Kidney epithelial cell (primary cell): ENCODE measurements around the gene ARPP21. TPM values are rescaled to one million over a fixed set of nuclear protein-coding genes. Genes with fewer than 3 reads are reported as not detected.

Experiments used
- DNase-seq: peaks from one replicate; pipeline ENCODE4 v3.0.0-alpha.2; 2010; ENCODE audit warnings: low read depth
- H3K27me3 ChIP-seq: 2 replicates; pipeline ENCODE4 v1.6.0; 2011; ENCODE audit warnings: low read length; ENCODE audit not compliant: control insufficient read depth, insufficient read depth
- H3K36me3 ChIP-seq: 2 replicates; pipeline ENCODE4 v1.5.1; 2011; ENCODE audit warnings: low read length; ENCODE audit not compliant: control insufficient read depth, insufficient read depth
- H3K4me3 ChIP-seq: 2 replicates; pipeline ENCODE4 v1.5.1; 2011; ENCODE audit warnings: low read depth, mild to moderate bottlenecking, control low read depth, low read length
- total RNA-seq: library from RNA; depleted of rRNA; stranded (reverse); fragments of >200 nt; gene quantifications from 2 replicates; pipeline ENCODE4 v1.2.3, GENCODE V29; 2015
- TF ChIP-seq, protein P1 (sequence below): IDR thresholded peaks from 2 replicates; pipeline ENCODE4 v1.5.1; 2011; ENCODE audit warnings: mild to moderate bottlenecking, moderate library complexity, low read length, control low read depth, inconsistent platforms; ENCODE audit not compliant: insufficient read depth, poor library complexity, severe bottlenecking

ARPP21 gene
- total RNA-seq, 1 donor from 2014 or later = 0.71 TPM

DNA sequence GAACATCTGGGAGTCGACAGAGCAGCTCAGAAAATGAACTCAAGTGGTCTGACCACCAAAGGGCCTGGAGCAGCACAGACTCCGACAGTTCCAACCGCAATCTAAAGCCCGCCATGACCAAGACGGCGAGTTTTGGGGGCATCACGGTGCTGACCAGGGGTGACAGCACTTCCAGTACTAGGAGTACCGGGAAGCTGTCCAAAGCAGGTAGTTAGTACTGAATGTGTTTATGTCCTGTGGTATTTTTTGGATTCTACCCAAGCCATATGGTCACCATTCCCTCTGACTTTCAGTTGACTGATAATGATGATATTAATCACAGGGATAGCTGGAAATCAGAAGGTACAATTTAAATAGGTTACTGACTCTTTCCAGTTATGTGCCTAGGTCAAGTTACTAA is 82.3 kb downstream of the ARPP21 start:
- no peaks in the 10 kb centered on the region for H3K27me3 ChIP-seq
- TF ChIP-seq, protein P1, sequence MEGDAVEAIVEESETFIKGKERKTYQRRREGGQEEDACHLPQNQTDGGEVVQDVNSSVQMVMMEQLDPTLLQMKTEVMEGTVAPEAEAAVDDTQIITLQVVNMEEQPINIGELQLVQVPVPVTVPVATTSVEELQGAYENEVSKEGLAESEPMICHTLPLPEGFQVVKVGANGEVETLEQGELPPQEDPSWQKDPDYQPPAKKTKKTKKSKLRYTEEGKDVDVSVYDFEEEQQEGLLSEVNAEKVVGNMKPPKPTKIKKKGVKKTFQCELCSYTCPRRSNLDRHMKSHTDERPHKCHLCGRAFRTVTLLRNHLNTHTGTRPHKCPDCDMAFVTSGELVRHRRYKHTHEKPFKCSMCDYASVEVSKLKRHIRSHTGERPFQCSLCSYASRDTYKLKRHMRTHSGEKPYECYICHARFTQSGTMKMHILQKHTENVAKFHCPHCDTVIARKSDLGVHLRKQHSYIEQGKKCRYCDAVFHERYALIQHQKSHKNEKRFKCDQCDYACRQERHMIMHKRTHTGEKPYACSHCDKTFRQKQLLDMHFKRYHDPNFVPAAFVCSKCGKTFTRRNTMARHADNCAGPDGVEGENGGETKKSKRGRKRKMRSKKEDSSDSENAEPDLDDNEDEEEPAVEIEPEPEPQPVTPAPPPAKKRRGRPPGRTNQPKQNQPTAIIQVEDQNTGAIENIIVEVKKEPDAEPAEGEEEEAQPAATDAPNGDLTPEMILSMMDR = no peak
- H3K36me3 ChIP-seq = no peaks in the 10 kb centered on the region
- H3K4me3 ChIP-seq = no peak overlapping the region
- DNase-seq = no peak

DNA sequence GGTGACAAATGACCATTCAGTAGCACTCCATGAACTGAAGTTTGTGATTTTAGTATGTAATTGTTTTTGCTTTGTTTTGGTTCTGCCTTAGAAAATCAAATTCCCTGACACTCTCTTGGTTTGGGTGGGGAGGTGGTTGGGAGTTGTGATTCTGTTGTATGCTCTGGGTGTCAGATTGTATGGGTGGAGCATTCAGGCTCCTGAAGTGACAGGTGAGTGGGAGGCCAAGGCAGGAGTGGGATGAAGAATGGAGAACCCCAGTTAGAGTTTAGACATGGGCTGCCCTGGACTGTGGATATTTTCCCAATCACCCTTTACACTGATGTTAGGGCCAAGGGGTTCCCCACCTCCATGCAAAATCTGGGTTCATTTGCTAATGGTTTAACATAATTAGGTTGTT is 83.6 kb downstream of the ARPP21 start:
- no peaks in the 10 kb centered on the region for H3K36me3 ChIP-seq
- H3K27me3 ChIP-seq = no peaks in the 10 kb centered on the region
- no peak for DNase-seq
- no peak overlapping the region for H3K4me3 ChIP-seq
- TF ChIP-seq, protein P1 = no peak

DNA sequence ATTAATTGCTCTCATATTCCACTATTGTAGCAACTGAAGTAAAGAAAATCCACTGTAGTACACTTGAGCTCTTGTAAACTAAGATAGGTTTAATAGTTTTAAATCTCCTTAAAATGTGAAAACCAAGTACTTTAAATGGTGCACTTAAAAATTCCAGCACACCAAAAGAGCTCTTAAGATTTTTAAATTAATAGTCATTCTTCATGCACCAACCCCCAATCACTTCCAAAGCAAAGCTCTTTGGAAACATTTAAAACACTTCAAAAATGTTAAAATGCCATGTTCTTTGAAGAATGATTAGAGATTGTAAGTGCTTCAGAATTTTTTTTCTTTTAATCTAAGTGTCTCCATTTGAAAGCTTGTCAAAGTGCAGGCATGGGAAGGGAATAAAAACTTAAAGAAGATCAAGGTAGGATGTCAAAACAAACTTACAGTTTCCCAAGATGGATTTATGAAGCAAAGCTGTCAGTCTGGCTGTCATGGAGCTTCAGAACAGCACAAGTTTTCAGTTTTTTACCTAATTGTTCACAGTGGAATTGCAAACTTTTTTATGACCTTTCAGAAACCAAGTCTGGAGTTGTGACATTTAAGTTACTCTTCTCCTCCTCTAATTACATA is 84.3 kb downstream of the ARPP21 start:
- no peak for DNase-seq
- TF ChIP-seq, protein P1 = no peak
- Histone ChIP-seq H3K36me3 (no peaks in the 10 kb centered on the region), H3K4me3 (no peak overlapping the region), H3K27me3 (no peaks in the 10 kb centered on the region)

DNA sequence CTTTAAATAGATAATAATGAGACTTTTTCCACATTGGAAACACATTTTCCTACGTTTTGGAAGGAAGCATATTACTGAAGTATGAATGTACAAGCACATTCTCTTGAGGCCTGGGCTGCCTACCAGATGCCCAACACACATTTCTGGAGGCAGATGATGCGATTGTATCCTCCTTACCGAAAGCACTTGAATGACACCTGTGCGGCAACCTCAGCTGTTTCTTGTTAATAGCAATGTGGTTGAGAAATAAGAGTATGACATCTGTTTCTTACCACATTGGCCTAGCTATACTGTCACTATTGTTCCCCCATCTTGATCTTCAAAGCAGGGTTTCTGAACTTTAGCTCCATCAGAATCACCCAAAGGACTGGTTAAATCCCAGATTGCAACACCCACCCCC is 84.8 kb downstream of the ARPP21 start:
- TF ChIP-seq, protein P1 = no peak

DNA sequence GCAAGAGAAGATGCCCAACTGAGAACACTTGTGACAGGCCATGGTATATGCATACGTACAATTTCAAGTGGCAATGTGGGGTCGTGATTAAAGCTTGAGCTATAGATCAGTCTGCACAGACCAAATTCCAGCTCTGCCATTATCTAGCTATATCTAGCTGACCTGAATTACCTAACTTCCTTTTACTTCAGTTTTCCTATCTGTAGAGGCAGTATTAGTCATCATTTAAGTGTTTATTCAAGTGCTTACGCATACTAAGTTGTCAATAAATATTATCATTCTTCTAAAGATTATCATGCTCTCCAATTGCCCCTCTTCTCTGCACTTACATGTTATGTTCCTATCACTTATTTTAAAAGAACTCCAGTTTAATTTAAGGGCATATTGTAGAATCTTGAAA is 87.9 kb downstream of the ARPP21 start:
- TF ChIP-seq, protein P1 = no peak
- no peaks in the 10 kb centered on the region for H3K27me3 ChIP-seq
- no peaks in the 10 kb centered on the region for H3K36me3 ChIP-seq
- no peak for DNase-seq
- H3K4me3 ChIP-seq = no peak overlapping the region

More for the DNA sequence above, 84.8 kb downstream of the ARPP21 start:
- no peaks in the 10 kb centered on the region for H3K36me3 ChIP-seq
- no peak for DNase-seq
- no peak overlapping the region for H3K4me3 ChIP-seq
- H3K27me3 ChIP-seq = no peaks in the 10 kb centered on the region

DNA sequence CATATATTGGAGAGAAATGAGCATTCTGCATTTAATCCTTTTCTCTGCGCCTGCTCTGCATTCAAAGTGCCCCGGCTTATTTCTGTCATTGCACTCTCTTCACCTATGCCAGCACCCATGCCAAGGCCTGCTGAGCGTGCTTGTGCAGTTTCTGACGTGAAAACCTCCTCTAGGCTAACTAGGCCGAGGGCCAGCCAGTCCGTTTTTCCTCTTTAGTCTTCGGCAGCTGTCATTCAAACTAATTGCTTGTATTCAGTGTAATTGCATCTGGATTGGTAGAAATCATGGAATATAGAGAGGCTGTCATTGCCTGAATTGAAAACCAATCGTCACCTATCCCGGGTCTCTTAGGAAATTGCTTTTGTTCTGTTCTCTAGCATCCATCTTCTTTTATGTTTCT is 94.0 kb downstream of the ARPP21 start:
- H3K27me3 ChIP-seq = no peaks in the 10 kb centered on the region
- no peak overlapping the region for H3K4me3 ChIP-seq
- TF ChIP-seq, protein P1 = no peak
- DNase-seq = no peak
- H3K36me3 ChIP-seq = no peaks in the 10 kb centered on the region
